Neural crest cell (in vitro differentiated cells): ENCODE data around the gene TMEM207. TPM values are rescaled to one million over a fixed set of nuclear protein-coding genes. Genes with fewer than 3 reads are reported as not detected.

Experiments used
- DNase-seq: peaks from one replicate; pipeline ENCODE4 v3.0.0; 2021; ENCODE audit warnings: low read depth, mixed read lengths, low spot score
- H3K27ac Mint-ChIP-seq: one replicate; pipeline ENCODE4 v1.8.0; 2021; ENCODE audit warnings: mild to moderate bottlenecking, mixed read lengths; ENCODE audit not compliant: unreplicated experiment
- H3K27me3 Mint-ChIP-seq: 2 replicates; pipeline ENCODE4 v1.8.0; 2021; ENCODE audit warnings: low read depth, mild to moderate bottlenecking, mixed read lengths
- H3K36me3 Mint-ChIP-seq: 2 replicates; pipeline ENCODE4 v1.8.0; 2021; ENCODE audit warnings: low read depth, mild to moderate bottlenecking, mixed read lengths
- H3K4me1 Mint-ChIP-seq: 2 replicates; pipeline ENCODE4 v1.8.0; 2021; ENCODE audit warnings: mixed read lengths
- H3K4me3 Mint-ChIP-seq: one replicate; pipeline ENCODE4 v1.8.0; 2021; ENCODE audit warnings: mild to moderate bottlenecking, mixed read lengths
- H3K9me3 Mint-ChIP-seq: 2 replicates; pipeline ENCODE4 v1.8.0; 2021; ENCODE audit warnings: mixed read lengths
- total RNA-seq: library from RNA; stranded (reverse); gene quantifications from 2 replicates; pipeline ENCODE4 v1.2.1, GENCODE V29; 2021
- TF ChIP-seq, protein P1 (sequence below): fragments of 200-600 bp; sonication (generic); conservative IDR thresholded peaks from 2 replicates; pipeline ENCODE4 v1.5.0; 2021; ENCODE audit warnings: antibody characterized with exemption, mild to moderate bottlenecking

TMEM207 gene
- total RNA-seq, 1 donor from 2014 or later, result not detected

- Mint-ChIP-seq H3K27me3 (no peaks in the 10 kb centered on the region), H3K4me1 (no peaks in the 10 kb centered on the region), H3K9me3 (no peaks in the 10 kb centered on the region), H3K36me3 (no peaks in the 10 kb centered on the region), H3K27ac (no peak overlapping the region), H3K4me3 (no peak overlapping the region)
- no peak for DNase-seq
- TF ChIP-seq, protein P1, sequence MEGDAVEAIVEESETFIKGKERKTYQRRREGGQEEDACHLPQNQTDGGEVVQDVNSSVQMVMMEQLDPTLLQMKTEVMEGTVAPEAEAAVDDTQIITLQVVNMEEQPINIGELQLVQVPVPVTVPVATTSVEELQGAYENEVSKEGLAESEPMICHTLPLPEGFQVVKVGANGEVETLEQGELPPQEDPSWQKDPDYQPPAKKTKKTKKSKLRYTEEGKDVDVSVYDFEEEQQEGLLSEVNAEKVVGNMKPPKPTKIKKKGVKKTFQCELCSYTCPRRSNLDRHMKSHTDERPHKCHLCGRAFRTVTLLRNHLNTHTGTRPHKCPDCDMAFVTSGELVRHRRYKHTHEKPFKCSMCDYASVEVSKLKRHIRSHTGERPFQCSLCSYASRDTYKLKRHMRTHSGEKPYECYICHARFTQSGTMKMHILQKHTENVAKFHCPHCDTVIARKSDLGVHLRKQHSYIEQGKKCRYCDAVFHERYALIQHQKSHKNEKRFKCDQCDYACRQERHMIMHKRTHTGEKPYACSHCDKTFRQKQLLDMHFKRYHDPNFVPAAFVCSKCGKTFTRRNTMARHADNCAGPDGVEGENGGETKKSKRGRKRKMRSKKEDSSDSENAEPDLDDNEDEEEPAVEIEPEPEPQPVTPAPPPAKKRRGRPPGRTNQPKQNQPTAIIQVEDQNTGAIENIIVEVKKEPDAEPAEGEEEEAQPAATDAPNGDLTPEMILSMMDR, result no peak
These were observed 5.0 kb downstream of the TMEM207 start for GRCh38 chr3:190444576-190445145.

DNA sequence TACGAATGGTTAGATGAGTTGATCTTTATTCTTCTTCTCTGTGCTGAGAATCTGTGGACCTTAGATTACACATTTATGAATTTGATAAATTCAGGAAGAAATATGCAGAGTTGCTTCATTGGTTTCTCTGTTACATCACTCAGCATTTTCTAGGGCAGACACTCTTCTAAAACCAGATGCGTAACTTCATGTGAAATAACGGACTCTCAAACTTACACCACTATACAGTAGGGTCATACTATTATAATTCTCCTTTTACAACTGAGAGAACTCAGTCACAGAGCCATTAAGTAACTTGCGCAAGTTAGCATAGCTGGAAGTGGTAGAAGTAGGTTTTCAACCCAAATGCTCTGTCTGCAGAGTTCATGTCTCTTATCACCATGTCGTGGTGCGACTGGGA is 5.7 kb downstream of the TMEM207 start:
- H3K4me3 Mint-ChIP-seq, result no peak overlapping the region
- no peaks in the 10 kb centered on the region for H3K27me3 Mint-ChIP-seq

GRCh38 chr3:190443257-190443656 is 6.4 kb downstream of the TMEM207 start:
- Mint-ChIP-seq H3K36me3 (no peaks in the 10 kb centered on the region), H3K4me1 (no peaks in the 10 kb centered on the region), H3K9me3 (peaks cover 2% of the 10 kb centered on the region), H3K27me3 (no peaks in the 10 kb centered on the region), H3K4me3 (no peak overlapping the region), H3K27ac (no peak overlapping the region)
- no peak for DNase-seq
- TF ChIP-seq, protein P1, result peak; percentile 50

More for the DNA sequence above, 5.7 kb downstream of the TMEM207 start:
- TF ChIP-seq, protein P1, result no peak
- DNase-seq, result no peak
- Mint-ChIP-seq H3K36me3 (no peaks in the 10 kb centered on the region), H3K9me3 (peaks cover 2% of the 10 kb centered on the region), H3K27ac (no peak overlapping the region), H3K4me1 (no peaks in the 10 kb centered on the region)

GRCh38 chr3:190442240-190442639 is 7.5 kb downstream of the TMEM207 start:
- no peak overlapping the region for H3K4me3 Mint-ChIP-seq
- H3K4me1 Mint-ChIP-seq, result no peaks in the 10 kb centered on the region
- no peaks in the 10 kb centered on the region for H3K27me3 Mint-ChIP-seq
- no peak overlapping the region for H3K27ac Mint-ChIP-seq
- H3K9me3 Mint-ChIP-seq, result peaks cover 2% of the 10 kb centered on the region
- TF ChIP-seq, protein P1, result no peak
- H3K36me3 Mint-ChIP-seq, result no peaks in the 10 kb centered on the region
- no peak for DNase-seq

DNA sequence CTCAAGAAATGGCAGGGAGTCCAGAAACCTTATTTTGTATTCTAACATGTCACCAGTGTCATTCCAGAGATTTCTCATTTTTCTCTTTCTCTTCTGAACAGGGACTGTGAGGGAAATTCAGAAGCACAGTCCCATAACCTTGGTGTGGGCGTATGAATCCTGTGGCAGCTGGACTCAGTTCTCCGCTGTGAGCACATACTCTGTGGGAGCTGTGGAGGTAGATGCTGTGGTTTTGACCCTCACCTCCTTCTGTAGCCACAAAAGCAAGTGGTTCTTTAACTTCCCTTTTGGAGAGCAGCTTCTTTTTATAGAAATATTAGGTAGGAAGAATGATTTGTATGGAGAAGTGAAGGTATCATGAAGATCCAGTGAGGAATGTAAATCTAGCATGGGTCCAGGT is 13.4 kb downstream of the TMEM207 start:
- Mint-ChIP-seq H3K27me3 (no peaks in the 10 kb centered on the region), H3K4me1 (no peaks in the 10 kb centered on the region), H3K9me3 (peaks cover 11% of the 10 kb centered on the region), H3K4me3 (no peak overlapping the region), H3K36me3 (no peaks in the 10 kb centered on the region), H3K27ac (no peak overlapping the region)
- TF ChIP-seq, protein P1, result no peak
- DNase-seq, result no peak
